IMR-90 (cell line): ENCODE results near the gene SLFN12. TPM values are rescaled to one million over a fixed set of nuclear protein-coding genes. Genes with fewer than 3 reads are reported as not detected.

Experiments
- ATAC-seq: fragments of 200-7000 bp; cut with Tn5 transposase; 2 replicates; pipeline ENCODE4 v1.9.1; 2020; ENCODE audit warnings: low read depth, mild to moderate bottlenecking, moderate library complexity
- BruUV-seq: library from RNA; stranded (reverse); fragments of 400-500 nt; replicated peaks from 2 replicates; lab custom pipeline; 2021; lab: Mats Ljungman, UMichigan
- CTCF ChIA-PET: fragments of 300-600 bp; formaldehyde crosslinking; extraction: SDS; loops from one replicate; lab custom pipeline; 2021; ENCODE audit warnings: antibody characterized with exemption; lab: Yijun Ruan, JAX
- POLR2A ChIA-PET: fragments of 300-600 bp; sonication (Branson Sonifier 250); formaldehyde crosslinking; loops from one replicate; lab custom pipeline; 2022; ENCODE audit warnings: antibody characterized with exemption; ENCODE audit not compliant: unreplicated experiment; lab: Charles Lee
- DNase-seq: peaks from one replicate; pipeline ENCODE4 v3.0.0; 2013
- H2AFZ ChIP-seq: replicated peaks from 2 replicates; pipeline ENCODE3; 2013; ENCODE audit warnings: low read length, mild to moderate bottlenecking; ENCODE audit not compliant: poor library complexity
- H2AK5ac ChIP-seq: 2 replicates; pipeline ENCODE4 v1.6.1; 2013; ENCODE audit warnings: low read depth, low read length, inconsistent platforms
- H2AK9ac ChIP-seq: replicated peaks from 2 replicates; pipeline ENCODE3; 2013; ENCODE audit warnings: mild to moderate bottlenecking, low read depth, low read length, moderate library complexity; ENCODE audit not compliant: poor library complexity
- H2BK120ac ChIP-seq: 2 replicates; pipeline ENCODE4 v1.6.1; 2013; ENCODE audit warnings: low read depth, low read length, inconsistent platforms
- H2BK15ac ChIP-seq: 3 replicates; pipeline ENCODE4 v1.6.1; 2013; ENCODE audit warnings: low read depth, low read length, inconsistent platforms
- H2BK20ac ChIP-seq: 2 replicates; pipeline ENCODE4 v1.6.1; 2013; ENCODE audit warnings: low read depth, mild to moderate bottlenecking, inconsistent platforms, low read length, moderate library complexity
- H2BK5ac ChIP-seq: 2 replicates; pipeline ENCODE4 v1.6.1; 2013; ENCODE audit warnings: mild to moderate bottlenecking, low read depth, low read length, inconsistent platforms; ENCODE audit not compliant: poor library complexity, severe bottlenecking
- H3K14ac ChIP-seq: replicated peaks from 2 replicates; pipeline ENCODE4 v1.6.1; 2013; ENCODE audit warnings: low read depth, low read length, inconsistent platforms
- H3K18ac ChIP-seq: 2 replicates; pipeline ENCODE4 v1.6.1; 2013; ENCODE audit warnings: low read depth, low read length, control low read depth
- H3K23ac ChIP-seq: 2 replicates; pipeline ENCODE4 v1.6.1; 2013; ENCODE audit warnings: low read depth, low read length, inconsistent platforms
- H3K27ac ChIP-seq: 2 replicates; pipeline ENCODE4 v1.5.1; 2013; ENCODE audit warnings: mild to moderate bottlenecking, control low read depth, low read length; ENCODE audit not compliant: insufficient read depth
- H3K27me3 ChIP-seq: 2 replicates; pipeline ENCODE4 v1.6.1; 2013; ENCODE audit warnings: low read length; ENCODE audit not compliant: control insufficient read depth, insufficient read depth
- H3K36me3 ChIP-seq: 2 replicates; pipeline ENCODE4 v1.6.1; 2013; ENCODE audit warnings: low read length, mixed read lengths; ENCODE audit not compliant: control insufficient read depth, insufficient read depth
- H3K4ac ChIP-seq: 2 replicates; pipeline ENCODE4 v1.6.1; 2013; ENCODE audit warnings: low read depth, low read length, inconsistent platforms
- H3K4me1 ChIP-seq: 2 replicates; pipeline ENCODE4 v1.6.1; 2013; ENCODE audit warnings: low read length, mixed read lengths; ENCODE audit not compliant: control insufficient read depth, insufficient read depth
- H3K4me2 ChIP-seq: 2 replicates; pipeline ENCODE4 v1.6.1; 2013; ENCODE audit warnings: low read depth, mild to moderate bottlenecking, control low read depth, low read length, moderate library complexity
- H3K4me3 ChIP-seq: 2 replicates; pipeline ENCODE4 v1.5.1; 2013; ENCODE audit warnings: low read depth, mild to moderate bottlenecking, control low read depth, low read length, moderate library complexity; ENCODE audit not compliant: insufficient read depth
- H3K56ac ChIP-seq: 2 replicates; pipeline ENCODE4 v1.6.1; 2013; ENCODE audit warnings: low read length, inconsistent platforms; ENCODE audit not compliant: insufficient read depth; ENCODE audit errors: extremely low read depth
- H3K79me1 ChIP-seq, 2 experiments: 2 replicates each; pipeline ENCODE4 v1.6.1; 2013; ENCODE audit warnings: low read length in 2 of 2, inconsistent platforms in 1 of 2, low read depth in 1 of 2
- H3K9ac ChIP-seq: 2 replicates; pipeline ENCODE4 v1.6.1; 2013; ENCODE audit warnings: low read depth, low read length, control low read depth
- H3K9me1 ChIP-seq: 2 replicates; pipeline ENCODE4 v1.6.1; 2013; ENCODE audit warnings: low read length, inconsistent platforms; ENCODE audit not compliant: insufficient read depth
- H3K9me3 ChIP-seq: 2 replicates; pipeline ENCODE4 v1.6.1; 2013; ENCODE audit warnings: low read length; ENCODE audit not compliant: control insufficient read depth, insufficient read depth
- H4K20me1 ChIP-seq: 2 replicates; pipeline ENCODE4 v1.6.1; 2013; ENCODE audit warnings: low read length, inconsistent platforms; ENCODE audit not compliant: insufficient read depth
- H4K5ac ChIP-seq: 2 replicates; pipeline ENCODE4 v1.6.1; 2013; ENCODE audit warnings: mild to moderate bottlenecking, low read depth, low read length, control low read depth
- H4K8ac ChIP-seq, 2 experiments: 2 replicates each; pipeline ENCODE4 v1.6.1; 2013; ENCODE audit warnings: low read depth in 2 of 2, low read length in 2 of 2, control low read depth in 1 of 2, inconsistent platforms in 1 of 2
- H4K91ac ChIP-seq: 2 replicates; pipeline ENCODE4 v1.6.1; 2013; ENCODE audit warnings: low read depth, low read length, inconsistent platforms; ENCODE audit not compliant: insufficient read depth
- BHLHE40 ChIP-seq: fragments of 150-350 bp; IDR thresholded peaks from 2 replicates; pipeline ENCODE4 v1.6.1; 2016; ENCODE audit warnings: mild to moderate bottlenecking, low read depth, low read length
- MAZ ChIP-seq: IDR thresholded peaks from 2 replicates; pipeline ENCODE4 v1.6.1; 2012; ENCODE audit warnings: low read depth, mild to moderate bottlenecking, low read length, improper control_type of control experiment, moderate library complexity, borderline replicate concordance
- POLR2A ChIP-seq: IDR thresholded peaks from 2 replicates; pipeline ENCODE4 v1.6.1; 2012; ENCODE audit warnings: mild to moderate bottlenecking, low read depth, low read length
- WGBS, 2 experiments: methylation state at CpG; one replicate each; pipeline versions ENCODE4 v1.1.5 to v1.1.7; 2013; ENCODE audit warnings: missing lambda C conversion rate in 2 of 2; ENCODE audit not compliant: insufficient read length in 1 of 2; ENCODE audit errors: extremely low coverage in 2 of 2; 5-methylcytosine and 5-hydroxymethylcytosine counted together
- dilution Hi-C: fragments of 300-500 bp; cut with HindIII; formaldehyde crosslinking; loops from one replicate; pipeline ENCODE4 v1.14.3; 2018; ENCODE audit warnings: low sequenced_read_pairs; ENCODE audit not compliant: unreplicated experiment
- in situ Hi-C: fragments of 300-500 bp; cut with MboI; formaldehyde crosslinking; loops from 3 replicates; pipeline ENCODE4 v1.14.3; 2019; ENCODE audit warnings: low sequenced_read_pairs, inconsistent platforms, mixed read lengths
- intact Hi-C: fragments of 100-400 bp; cut with micrococcal nuclease; formaldehyde crosslinking; loops from 2 replicates; pipeline ENCODE4 v1.10.0; 2022
- polyA plus RNA-seq, 3 experiments: library from polyadenylated mRNA; depleted of rRNA; stranded (reverse); fragments of >200 nt; gene quantifications; 2 replicates each; pipeline ENCODE4 v1.2.3, GENCODE V29; 2012; ENCODE audit warnings: low replicate concordance in 1 of 3
- total RNA-seq: library from RNA; depleted of rRNA; stranded (reverse); fragments of >200 nt; gene quantifications from 2 replicates; pipeline ENCODE4 v1.2.3, GENCODE V29; 2012

Gene SLFN12
- total and polyA plus RNA-seq, 2 of the 4 experiments (the other 2 are of a cell fraction): 16.6 to 38.9 TPM

GRCh38 chr17:35373534-35373983 is 58.7 kb downstream of the SLFN12 start, which contains the start of gene SLFN11:
Gene SLFN11, minus strand, starts transcription at chr17:35373621. Its CDS starts 9,814 bp downstream, at chr17:35363807.
- Histone ChIP-seq H2AK9ac (peak within 1 kb of the TSS; percentile 91), H3K18ac (peak within 1 kb of the TSS; percentile 70), H3K4ac (peak within 1 kb of the TSS; percentile 89), H3K9me1 (0 out of 2 replicates have a peak, but pooled peaks cover 4% of the 10 kb centered on the region), H4K20me1 (no peaks in the 10 kb centered on the region), H3K56ac (peak within 1 kb of the TSS; percentile 83), H3K14ac (peak within 1 kb of the TSS; percentile 79), H2BK5ac (peak within 1 kb of the TSS; percentile 75), H4K91ac (peak within 1 kb of the TSS; percentile 91), H2BK20ac (0 out of 2 replicates have a peak within 1 kb of the TSS, but pooled peaks have one; percentile 2), H3K4me1 (no peaks in the 10 kb centered on the region), H4K8ac (peak within 1 kb of the TSS; percentile 66 to 89), H3K79me1 (peaks cover 7 to 14% of the 10 kb centered on the region in 2 experiments), H3K9ac (peak within 1 kb of the TSS; percentile 81), H3K4me3 (peak within 1 kb of the TSS; percentile 82), H3K4me2 (peak within 1 kb of the TSS; percentile 88), H2AFZ (peak within 1 kb of the TSS; percentile 96), H2BK15ac (peak within 1 kb of the TSS; percentile 39; the same call in 1 of the 3 replicates), H2AK5ac (peak within 1 kb of the TSS; percentile 63), H3K27me3 (no peaks in the 10 kb centered on the region), H3K9me3 (no peaks in the 10 kb centered on the region), H2BK120ac (peak within 1 kb of the TSS; percentile 48), H4K5ac (peak within 1 kb of the TSS; percentile 73), H3K27ac (peak within 1 kb of the TSS; percentile 91), H3K36me3 (peaks cover 4% of the 10 kb centered on the region), H3K23ac (peak within 1 kb of the TSS; percentile 69)
- in situ Hi-C loops (loop anchor here (25.0 kb wide), 1 partner anchor 364 kb away; the partner anchor contains the start of gene RASL10B), intact Hi-C loops (loop anchor here (1.0 to 5.0 kb wide), 4 partner anchors 59 to 1111 kb away; partner anchors contain the start of genes SLFN12 and SLFN5), dilution Hi-C loops (no loop called here)
- ChIA-PET CTCF (interaction anchor here (1.3 to 2.0 kb wide), 2 partner anchors 60 to 160 kb away, joined by 3 to 8 read pairs; no protein-coding TSS in a partner anchor), POLR2A (no interaction called here)
- DNase-seq (peak; percentile 97), ATAC-seq (peak; percentile 88)
- TF ChIP-seq BHLHE40 (no peak), MAZ (peak; percentile 33; the same call in 1 of the 2 replicates), POLR2A (peak; percentile 99)
- no TSS peak for BruUV-seq
- 0% methylated on average over 1 of the region's 22 CpGs; no CpG with 5 or more reads in 1 of the 2 experiments for whole genome bisulfite sequencing, 2 experiments
